Activated T-helper 1 cell treated with anti-CD3 and anti-CD28 coated beads, Interleukin-2, amount 50 U/mL, for 16 hours (primary cell): ENCODE results near the gene GID4.

Experiments used
- DNase-seq, 2 donors: peaks; one replicate each; pipeline ENCODE4 v3.0.0-alpha.2; 2020; ENCODE audit warnings: low read depth in 1 of 2, low spot score in 1 of 2

GID4 gene

DNA sequence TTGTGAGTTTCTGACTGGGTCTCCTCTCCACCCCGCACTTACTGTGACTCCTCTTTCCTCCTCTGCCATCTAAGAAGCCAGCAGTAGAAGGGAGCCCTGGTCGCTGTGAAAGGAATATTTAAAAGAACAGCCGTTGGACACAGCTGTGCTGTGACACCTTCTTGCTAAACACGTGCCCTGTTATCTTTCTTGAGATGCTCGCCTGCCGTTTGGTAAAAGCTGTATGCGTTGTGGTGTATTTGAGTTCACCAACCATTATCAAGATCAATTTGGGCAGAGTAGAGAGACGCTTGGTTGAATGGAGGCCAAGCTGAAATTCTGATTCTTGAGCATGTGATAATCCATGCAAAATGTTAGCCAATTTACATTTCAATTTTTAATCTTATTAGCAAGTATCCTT is 3.8 kb downstream of the GID4 start:
- no peak for DNase-seq

DNA sequence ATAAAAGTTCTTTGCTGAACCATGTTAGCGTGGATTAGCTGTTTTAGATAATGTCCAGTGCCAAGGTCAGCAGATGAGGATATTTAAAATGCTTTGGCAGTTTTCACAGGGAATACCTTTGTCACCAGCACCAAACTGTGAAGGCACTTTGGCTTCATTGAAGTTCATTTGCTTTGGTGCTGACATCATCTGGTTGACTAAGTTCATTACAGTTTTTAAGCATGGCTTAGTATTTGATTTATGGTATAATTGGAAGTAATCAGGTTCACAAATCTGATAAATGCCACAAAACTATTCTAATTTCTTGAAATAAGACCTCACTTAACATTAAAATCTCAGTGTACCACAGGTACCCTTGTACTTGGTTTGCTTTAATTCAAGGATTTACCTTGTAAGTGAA is 4.3 kb downstream of the GID4 start:
- DNase-seq: no peak

DNA sequence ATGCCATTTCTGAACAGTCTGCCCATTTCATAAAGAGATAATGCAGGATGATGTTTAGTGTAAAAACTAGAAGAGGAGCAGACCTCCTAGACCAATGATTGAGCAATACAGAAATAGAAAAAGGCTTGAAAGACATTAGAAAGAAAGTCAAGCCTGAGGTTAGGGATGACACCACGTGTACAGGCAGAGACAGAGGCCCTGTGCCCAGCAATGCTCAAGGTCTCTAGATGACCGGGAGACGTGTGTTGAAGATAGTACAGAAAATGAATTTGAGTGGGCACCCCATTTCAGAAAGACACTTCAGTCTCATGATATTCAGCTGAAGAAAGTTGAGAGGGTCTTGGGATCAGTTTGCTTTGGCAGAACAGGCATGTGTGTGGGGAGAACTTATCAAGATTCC is 5.4 kb downstream of the GID4 start:
- no peak for DNase-seq

DNA sequence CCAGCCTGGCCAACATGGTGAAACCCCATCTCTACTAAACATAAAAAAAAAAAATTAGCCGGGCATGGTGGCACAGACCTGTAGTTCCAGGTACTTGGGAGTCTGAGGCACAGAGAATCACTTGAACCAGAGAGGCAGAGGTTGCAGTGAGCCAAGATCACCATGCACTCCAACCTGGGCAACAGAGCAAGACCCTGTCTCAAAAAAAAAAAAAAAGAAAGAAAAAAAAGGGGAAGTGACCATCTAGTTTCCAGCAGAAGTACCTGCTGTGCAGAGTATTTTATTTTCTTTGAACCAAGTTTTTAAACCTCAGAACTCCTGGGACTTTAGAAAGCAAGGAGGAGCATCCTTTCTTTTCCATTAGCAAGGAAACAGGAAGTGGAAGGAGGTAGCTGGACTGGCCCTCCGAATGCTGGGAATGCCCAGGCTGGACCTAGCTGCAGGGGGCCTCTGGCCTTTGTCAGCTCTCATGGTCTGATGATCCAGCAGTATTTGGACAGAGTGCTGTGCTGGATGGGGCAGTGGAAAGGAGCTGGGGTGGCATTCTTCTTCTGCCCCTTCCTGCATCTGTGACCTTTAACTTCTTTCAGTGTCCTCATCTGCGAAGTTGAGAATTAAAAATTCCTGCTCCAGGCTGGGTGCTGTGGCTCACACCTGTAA is 6.6 kb downstream of the GID4 start:
- no peak for DNase-seq

DNA sequence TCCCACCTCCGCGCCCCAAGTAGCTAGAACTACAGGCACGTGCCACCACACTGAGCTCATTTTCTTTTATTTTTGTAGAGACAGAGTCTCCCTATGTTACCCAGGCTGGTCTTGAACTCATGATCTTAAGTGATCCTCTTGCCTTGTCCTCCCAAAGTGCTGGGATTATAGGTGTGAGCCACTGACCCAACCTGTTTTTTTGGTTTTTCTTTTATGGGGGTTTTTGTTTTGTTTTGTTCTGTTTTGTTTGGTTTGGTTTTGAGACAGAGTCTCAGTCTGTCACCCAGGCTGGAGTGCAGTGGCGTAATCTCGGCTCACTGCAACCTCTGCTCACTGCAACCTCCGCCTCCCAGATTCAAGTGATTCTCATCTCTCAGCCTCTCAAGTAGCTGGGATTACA is 16.4 kb downstream of the GID4 start:
- DNase-seq: no peak

DNA sequence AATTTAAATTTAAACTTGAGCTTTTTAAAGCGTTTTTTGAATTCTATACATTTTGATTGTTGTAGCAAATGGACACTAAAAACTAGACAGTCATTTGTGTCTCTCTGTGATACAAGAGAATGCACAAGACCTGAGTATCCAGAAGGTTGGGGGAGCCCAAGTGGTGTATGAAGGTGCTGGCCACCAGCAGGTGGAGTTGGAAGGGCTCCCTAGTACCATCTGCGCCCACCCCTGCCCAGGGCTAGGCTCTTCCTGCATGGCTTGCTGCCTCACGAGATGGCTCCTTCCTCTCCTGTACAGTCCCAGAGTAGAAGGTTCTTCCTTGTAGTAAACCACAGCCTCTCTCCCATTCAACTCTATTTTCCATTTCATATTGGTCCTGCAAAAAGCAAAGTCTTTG is 17.0 kb downstream of the GID4 start:
- DNase-seq: no peak

DNA sequence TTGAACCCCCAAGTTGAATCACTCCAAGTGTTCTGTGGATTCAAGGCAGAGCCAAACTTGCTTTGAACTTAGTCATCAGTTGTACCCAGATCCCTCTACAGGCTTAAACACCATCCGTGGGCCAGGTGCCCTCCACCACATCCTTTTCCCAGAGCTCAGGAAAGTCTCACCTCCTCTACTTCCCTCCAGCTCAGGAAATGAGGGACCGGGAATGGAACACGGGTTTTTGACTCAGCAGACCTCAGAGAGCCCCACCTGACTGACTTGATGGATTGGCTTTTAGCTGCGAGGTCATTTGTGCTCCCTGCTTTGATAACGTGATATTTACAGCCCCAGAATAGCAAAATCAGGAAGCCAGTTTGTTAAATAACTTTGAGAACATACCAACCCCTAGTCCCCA is 20.1 kb downstream of the GID4 start:
- DNase-seq: no peak

DNA sequence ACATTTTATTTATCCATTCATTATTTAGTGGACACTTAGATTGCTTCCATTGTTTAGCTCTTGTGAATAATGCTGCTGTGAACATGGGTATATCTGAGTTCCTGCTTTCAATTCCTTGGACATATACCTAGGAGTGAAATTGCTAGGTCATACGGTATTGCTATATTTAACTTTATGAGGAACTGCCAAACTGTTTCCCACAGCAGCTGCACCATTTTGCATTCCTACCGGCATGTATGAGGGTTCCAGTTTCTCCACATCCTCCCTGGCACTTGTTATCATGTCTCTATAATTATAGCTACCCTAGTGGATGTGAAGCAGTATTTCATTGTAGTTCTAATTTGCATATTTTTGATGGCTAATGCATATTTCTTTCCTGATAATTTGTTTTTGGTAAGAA is 24.8 kb downstream of the GID4 start:
- DNase-seq: no peak

DNA sequence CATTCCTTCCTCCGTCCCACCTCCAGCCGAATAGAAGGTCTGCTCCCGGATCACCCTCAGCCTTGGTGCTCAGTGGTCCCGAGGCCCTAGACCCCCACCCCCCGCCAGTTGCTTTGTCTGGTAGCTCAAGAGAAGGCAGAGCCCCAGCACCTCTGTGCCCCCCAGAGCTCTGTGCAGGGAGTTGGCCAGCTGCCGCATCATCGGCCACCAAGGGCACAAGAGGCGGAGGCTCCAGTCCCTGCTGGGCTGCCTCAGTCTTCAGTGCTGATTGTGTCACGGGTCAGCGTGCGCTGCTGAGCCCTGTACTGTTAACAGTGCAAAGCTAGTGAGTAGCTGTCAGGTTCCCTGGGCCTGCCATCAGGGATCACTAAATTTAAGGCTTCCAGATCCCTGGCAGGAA is 26.3 kb downstream of the GID4 start:
- DNase-seq: no peak

DNA sequence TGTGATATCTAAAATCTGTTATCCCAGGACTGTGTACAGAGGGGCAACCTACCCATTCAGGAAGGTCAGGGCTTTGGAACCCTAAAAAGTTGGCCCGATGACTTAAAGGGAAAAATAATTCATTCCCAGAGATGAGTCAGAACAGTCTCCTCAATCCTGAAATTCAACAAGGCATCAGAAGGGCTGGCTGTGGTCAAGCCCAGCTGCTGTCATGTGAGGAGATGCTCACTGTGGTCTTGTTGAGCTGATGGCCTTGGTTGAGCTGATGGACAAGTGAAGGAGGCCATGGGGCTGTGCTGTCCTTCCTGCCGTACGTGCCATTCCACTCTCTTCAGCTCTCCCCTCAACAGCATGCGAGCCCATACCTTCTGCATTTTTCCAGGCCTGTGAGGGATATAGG is 27.7 kb downstream of the GID4 start:
- no peak for DNase-seq

DNA sequence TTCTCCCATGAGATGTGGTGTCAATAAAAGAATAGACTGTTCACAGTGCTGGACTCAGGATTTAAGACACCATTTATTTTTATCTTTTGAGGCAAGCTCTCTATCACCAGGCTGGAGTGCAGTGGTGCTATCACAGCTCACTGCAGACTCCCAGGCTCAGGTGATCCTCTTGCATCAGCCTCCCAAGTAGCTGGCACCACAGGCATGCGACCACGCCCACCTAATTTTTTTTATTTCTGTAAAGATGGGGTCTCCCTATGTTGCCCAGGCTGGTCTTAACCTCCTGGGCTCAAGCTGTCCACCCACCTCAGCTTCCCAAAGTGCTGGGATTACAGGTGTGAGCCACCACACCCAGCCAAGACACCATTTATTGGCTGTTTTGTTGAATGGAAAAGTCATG is 29.9 kb downstream of the GID4 start:
- no peak for DNase-seq

DNA sequence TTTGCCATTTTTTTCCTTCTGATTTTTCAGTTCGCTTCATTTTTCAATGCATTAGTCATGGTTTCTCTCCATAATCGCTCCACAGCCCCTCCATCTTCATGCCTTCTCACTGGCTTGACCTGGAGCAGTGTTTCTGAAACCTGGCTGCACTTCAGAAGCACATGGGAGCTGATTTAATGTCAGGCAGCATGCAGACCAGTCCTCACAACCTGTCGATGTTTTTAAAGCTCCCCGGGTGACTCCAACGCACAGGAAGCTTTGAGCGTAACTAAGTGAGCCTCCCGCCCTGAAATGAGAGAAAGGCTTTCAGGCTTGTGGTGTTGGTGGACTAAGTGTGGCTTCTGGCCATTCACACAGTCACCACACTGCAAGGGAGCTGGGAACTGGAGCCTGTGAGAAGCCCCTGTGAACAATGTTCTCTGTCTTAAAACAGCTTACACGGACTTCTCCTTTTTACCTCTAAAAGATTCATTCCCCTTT is 31.7 kb downstream of the GID4 start:
- no peak for DNase-seq

DNA sequence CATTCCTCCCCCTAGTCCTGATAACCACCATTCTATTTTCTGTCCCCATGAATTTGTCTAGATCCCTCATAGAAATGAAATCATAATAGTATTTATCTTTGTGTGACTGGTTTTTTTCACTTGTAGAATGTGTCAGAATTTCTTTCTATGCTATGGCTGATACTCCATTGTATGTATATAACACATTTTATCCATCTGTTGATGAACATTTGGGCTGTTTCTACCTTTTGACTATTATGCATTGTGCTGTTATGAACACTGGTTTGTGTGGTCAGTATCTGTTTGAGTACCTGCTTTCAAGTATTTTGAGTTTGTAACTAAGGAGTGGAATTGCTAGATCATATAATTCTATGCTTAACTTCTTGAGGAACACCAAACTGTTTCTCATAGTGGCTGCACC is 32.5 kb downstream of the GID4 start:
- DNase-seq: no peak

DNA sequence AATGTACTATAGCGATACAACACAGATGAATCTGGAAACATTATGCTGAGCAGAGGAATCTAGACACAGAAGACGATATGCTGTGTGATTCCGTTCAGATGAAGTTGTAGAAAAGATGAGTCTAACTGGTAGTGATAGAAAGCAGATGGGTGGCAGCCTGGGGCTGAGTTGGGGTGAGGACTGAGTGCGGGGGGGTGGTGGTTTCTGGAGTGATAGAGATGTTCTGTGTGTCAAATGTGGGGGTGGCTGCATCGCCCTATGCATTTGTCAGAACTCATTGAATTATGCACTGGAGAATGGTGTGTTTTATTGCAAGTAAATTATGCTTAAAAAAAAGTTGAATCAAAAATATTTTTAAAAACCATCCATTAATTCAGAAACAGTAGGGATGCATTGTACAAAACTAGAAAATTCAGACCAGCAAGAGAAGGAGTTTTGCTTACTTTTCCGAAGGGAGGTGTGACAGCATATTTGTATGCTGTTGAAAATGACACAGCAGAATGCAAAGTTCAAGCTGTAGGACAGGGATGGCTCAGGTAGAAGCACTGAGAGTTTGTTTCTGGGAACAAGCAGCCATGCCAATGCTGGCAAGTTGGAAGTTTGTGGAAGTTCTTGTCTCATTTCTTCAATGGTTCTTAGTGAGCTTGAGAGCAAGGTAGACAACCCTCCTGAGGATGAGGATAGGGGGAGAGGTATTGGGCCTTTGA is 35.5 kb downstream of the GID4 start:
- DNase-seq: no peak

DNA sequence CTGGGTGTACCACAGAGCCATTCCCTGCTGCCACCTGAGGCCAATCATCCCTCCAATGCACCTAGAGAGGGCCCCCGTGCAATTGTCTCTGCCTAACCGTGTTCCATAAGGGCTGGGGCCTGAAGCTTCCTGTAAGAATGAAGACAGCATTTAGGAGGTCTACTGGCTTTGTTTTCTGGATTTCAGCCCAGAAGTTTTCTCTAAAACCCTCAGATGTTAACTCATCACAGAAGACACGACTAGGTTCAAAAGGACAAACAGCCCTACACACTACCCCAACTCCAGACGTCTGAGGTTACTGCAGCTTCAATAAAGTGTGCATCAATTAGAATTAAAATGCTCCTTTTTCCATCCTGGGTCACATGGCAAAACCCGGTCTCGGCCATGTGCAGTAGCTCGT is 37.7 kb downstream of the GID4 start:
- no peak for DNase-seq

DNA sequence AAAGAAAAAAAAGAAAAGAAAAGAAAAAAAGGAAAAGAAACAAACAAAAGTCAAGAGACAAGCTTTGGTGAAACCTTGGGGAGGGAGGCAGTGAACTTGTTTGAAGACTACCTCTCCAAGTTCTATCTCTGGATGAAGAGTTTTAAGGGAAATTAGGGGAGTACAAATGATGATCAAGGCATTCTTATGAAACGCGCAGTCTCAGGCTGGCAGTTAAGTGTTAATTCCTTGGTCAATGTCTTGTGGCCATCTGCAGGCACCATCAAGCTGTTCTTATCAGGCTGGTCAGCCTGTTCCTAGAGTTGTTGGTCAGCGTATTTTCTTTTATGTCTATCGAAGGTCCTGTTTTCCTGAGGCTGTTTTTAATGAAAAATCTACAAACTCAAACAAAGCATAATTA is 40.3 kb downstream of the GID4 start:
- DNase-seq: no peak

DNA sequence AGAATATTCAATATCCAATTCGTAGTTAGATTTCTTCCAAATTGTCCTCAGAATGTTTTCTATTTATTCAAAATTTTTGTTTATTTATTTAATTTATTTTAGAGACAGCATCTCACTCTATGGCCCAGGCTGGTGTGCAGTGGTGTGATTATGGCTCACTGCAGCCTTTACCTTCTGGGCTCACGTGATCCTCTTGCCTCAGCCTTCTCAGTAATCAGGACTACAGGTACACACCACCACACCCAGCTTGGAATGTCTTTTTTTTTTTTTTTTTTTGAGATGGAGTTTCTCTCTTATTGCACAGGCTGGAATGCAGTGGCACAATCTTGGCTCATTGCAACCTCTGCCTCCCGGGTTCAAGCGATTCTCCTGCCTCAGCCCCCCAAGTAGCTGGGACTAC is 45.0 kb downstream of the GID4 start:
- no peak for DNase-seq

DNA sequence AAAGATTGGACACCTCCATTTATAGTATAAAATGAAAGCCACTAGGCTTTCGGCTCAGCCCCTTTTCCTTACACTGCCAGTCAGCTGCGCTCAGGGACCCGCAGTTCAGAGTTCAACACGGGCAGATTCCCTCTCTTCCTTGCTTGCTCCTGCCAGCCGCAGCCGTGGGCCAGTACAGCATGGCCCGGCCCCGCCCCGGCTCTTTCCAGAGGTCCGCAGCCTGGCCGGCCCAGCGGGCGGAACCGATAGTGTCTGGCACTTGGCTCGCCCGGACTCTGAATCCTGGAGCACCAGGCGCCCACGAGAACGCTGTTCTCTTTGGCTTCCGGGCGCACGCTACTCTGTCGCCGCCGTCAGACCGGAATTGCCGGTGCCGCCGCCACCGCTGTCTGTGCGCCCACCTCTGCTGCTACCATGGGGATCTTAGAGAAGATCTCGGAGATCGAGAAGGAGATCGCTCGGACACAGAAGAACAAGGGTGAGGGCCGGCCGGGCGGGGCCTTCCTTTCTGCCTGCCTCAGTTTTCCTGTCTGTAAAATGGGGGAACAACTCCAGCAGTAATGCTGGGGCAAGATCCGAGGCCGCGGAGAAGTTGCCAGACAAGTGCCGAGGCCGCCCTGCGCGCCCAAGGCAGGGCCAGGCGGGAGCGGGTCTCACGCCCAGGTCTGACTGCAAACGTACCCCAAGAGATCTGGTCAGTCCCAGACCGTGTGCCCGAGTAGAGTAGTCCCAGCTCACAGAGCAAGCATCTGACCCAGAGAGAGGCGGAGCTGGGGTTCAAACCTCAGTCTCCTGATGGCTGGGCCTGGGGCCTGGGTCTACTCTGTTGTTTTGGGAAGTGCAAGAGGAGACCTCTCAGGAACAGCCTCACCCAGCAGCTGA is 48.6 kb downstream of the GID4 start, which contains the start of gene DRG2:
DRG2 (plus strand) TSS at position 339 of the 882 bp plus-strand sequence; CDS start at position 415, 76 bp downstream.
- DNase-seq: peak; percentile 80 to 85

DNA sequence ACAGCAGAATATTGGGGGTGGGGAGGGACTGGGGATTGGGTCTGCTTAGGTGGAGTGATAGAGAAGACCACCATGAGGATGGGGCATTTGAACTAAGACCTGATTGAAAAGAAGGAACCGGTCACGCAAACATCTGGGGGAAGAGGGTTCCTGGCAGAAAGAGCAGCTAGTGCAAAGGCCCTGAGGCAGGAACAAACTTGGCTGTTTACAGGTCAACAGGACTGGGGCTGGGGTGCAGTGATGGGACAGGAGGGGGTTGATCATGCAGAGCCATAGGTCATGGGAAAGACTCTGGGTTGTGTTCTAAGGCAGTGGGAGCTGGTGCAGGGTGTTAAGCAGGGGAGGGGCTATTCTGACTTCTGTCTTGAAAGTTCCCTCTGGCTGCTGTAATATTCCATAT is 50.4 kb downstream of the GID4 start:
- no peak for DNase-seq

DNA sequence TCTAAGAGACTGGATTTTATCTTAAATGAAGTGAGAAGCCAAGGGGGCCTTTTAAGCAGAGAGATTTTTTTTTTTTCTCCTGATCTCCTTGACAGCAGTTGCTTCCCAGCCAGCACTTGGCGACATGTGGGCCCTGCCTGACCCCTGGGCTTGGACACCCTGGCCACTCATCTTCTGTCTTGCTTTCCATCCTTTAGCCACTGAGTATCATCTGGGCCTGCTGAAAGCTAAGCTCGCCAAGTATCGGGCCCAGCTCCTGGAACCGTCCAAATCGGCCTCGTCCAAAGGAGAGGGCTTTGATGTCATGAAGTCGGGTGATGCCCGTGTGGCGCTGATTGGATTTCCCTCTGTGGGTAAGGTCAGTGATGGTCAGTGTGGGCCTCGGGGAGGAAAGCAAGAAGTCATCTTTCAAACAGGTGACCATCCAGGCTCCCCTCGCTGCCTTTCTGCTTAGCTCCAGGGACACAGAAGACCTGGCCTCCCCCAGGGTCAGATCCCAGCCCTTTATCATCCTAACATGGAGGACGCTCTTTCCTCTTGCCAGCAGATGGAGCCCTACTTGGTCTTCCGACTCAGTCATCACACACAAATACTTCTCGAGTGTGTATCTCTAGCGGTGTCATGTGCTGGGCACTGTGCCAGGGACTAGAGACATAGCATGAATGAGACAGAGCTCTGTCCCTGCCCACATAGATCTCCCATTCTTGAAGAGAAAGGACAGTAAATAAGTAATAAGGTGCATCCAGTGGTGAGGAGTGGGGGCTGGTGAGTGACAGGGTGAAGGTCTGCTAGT is 54.6 kb downstream of the GID4 start:
- DNase-seq: no peak

DNA sequence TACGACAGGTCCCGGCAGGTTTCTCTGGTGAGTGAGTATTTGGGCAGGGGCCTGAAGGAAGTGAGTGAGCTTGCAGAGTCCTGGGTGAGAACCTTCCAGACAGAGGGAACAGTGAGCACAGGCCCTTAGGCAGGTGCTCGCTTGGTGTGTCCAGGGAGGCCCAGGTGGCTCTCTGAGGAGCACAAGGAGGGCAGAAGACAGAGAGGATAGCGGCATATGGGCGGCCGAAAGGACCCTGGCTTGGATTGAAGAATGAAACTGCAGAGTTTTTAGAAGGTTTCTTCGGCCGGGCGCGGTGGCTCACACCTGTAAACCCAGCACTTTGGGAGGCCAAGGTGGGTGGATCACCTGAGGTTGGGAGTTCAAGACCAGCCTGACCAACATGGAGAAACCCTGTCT is 55.2 kb downstream of the GID4 start:
- no peak for DNase-seq
